ENCODE results near the gene GOLT1A.

The GOLT1A gene

DNA sequence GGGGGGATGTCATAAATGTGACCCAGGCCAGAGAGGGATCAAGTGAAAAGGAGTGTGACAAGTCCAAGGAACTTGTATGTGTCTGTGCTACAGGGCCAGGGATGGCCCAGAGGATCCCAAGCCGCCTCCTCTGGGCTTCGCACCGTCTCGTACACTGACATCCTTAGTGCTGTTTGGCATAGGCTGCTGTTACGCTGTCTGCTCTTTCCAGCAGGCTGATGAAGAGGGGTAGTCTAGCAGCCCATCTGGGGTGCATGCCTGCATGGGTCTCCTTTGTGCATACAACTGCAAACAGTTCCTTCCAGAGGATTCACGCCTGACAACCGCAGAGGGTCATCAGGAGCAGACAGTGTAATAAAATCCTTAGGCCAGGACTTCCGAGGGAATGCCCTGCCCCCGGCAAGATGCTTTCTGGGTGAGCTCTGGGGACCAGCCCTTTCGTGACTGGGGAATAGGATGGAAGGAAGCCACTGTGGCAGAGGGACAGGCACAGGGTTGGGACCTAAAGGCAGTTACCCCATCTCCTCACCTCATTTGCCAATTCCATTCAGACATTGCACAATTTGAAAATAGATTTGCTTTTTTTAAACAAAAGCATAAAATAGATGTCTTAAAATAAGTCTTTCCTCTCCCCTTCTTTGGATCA is 6.3 kb upstream of the GOLT1A start:
- Histone ChIP-seq H3K36me3 (ENCODE audit: low read depth) (no peaks in the 10 kb centered on the region), H3K27me3 (ENCODE audit: insufficient read depth, poor library complexity, severe bottlenecking) (no peaks in the 10 kb centered on the region), H3K9me3 (ENCODE audit: severe bottlenecking) (no peaks in the 10 kb centered on the region), H3K4me3 (ENCODE audit: severe bottlenecking) (no peak overlapping the region), H3K27ac (ENCODE audit: poor library complexity, severe bottlenecking) (no peak overlapping the region), H3K4me1 (ENCODE audit: insufficient read depth, poor library complexity, severe bottlenecking) (peaks cover 2% of the 10 kb centered on the region)
- no peak for DNase-seq (ENCODE audit: low spot score)
- TF ChIP-seq CTCF (IDR thresholded peaks at IDR 0.05; ENCODE audit: poor library complexity, severe bottlenecking) = no peak
- no peak for ATAC-seq (ENCODE audit: low read depth)

DNA sequence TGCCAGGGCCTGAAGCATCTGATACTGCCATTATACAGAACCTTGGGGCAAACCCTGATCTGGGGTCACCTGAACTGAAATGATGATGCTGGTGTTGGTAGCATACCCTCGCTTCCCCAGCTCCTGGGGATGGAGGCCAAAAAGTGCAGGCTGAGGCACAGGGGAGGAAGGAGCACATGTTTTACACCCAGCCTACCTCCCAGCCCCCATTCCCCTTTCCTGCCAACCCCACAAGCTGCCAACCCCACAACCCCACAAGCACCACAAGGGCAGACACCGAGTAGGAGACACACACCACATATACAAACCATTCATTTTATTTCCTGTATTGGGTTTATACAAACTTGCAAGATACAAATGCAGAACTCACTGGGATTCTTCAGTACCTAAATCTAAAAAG is 4.8 kb upstream of the GOLT1A start:
- ATAC-seq (ENCODE audit: low read depth) = no peak

GRCh38 chr1:204217648-204218000 is 3.8 kb upstream of the GOLT1A start:
- H3K9me3 ChIP-seq (ENCODE audit: severe bottlenecking) = no peaks in the 10 kb centered on the region
- no peaks in the 10 kb centered on the region for H3K4me1 ChIP-seq (ENCODE audit: insufficient read depth, poor library complexity, severe bottlenecking)
- TF ChIP-seq CTCF (IDR thresholded peaks at IDR 0.05; ENCODE audit: poor library complexity, severe bottlenecking) = no peak
- no peak overlapping the region for H3K27ac ChIP-seq (ENCODE audit: poor library complexity, severe bottlenecking)
- no peaks in the 10 kb centered on the region for H3K27me3 ChIP-seq (ENCODE audit: insufficient read depth, poor library complexity, severe bottlenecking)
- ATAC-seq (ENCODE audit: low read depth) = no peak
- DNase-seq (ENCODE audit: low spot score) = no peak
- H3K36me3 ChIP-seq (ENCODE audit: low read depth) = no peaks in the 10 kb centered on the region
- no peak overlapping the region for H3K4me3 ChIP-seq (ENCODE audit: severe bottlenecking)

More for the DNA sequence above, 4.8 kb upstream of the GOLT1A start:
- Histone ChIP-seq H3K4me3 (ENCODE audit: severe bottlenecking) (no peak overlapping the region), H3K36me3 (ENCODE audit: low read depth) (no peaks in the 10 kb centered on the region), H3K27ac (ENCODE audit: poor library complexity, severe bottlenecking) (no peak overlapping the region), H3K9me3 (ENCODE audit: severe bottlenecking) (no peaks in the 10 kb centered on the region), H3K4me1 (ENCODE audit: insufficient read depth, poor library complexity, severe bottlenecking) (no peaks in the 10 kb centered on the region), H3K27me3 (ENCODE audit: insufficient read depth, poor library complexity, severe bottlenecking) (no peaks in the 10 kb centered on the region)
- DNase-seq (ENCODE audit: low spot score) = no peak
- no peak for TF ChIP-seq CTCF (IDR thresholded peaks at IDR 0.05; ENCODE audit: poor library complexity, severe bottlenecking)

DNA sequence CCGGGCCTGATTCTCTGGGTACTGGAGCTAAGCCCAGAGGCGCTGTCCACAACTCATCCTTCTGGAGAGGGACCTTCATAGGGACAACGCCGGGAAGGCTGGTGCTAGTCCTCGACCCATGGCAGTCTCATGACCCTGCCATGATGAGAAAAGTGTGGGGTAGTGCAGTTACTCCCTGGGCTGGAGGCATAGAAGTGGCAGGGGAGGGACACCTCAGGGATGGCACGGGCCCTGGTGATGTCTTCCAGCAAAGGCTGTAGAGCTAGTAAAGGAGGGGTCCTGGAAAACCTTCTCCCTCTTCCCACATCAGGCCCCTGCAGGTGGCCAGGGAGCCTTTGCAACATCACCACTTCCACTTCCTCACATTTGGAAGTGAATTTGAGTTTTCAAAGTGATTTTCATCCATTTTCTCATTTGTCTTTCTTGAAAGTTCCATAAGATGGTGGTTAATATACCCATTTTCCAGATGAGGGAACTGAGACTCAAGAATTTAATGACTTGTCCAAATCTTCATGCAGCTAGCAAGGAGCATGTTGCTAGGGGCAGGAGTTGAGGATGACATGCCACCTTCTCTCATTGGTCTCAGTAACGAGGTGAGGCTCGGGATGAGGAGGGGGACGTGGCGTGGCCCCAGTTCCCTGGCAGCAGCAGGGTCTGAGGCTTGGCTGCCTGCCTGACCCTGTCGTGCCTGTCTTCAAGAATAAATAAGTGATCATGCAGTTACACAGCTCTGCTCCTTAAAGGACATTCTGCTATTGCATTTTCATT is 3.3 kb upstream of the GOLT1A start:
- no peak overlapping the region for H3K4me3 ChIP-seq (ENCODE audit: severe bottlenecking)
- no peaks in the 10 kb centered on the region for H3K27me3 ChIP-seq (ENCODE audit: insufficient read depth, poor library complexity, severe bottlenecking)
- H3K36me3 ChIP-seq (ENCODE audit: low read depth) = no peaks in the 10 kb centered on the region
- H3K4me1 ChIP-seq (ENCODE audit: insufficient read depth, poor library complexity, severe bottlenecking) = no peaks in the 10 kb centered on the region
- ATAC-seq (ENCODE audit: low read depth) (no peak), DNase-seq (ENCODE audit: low spot score) (no peak)
- no peak for TF ChIP-seq CTCF (IDR thresholded peaks at IDR 0.05; ENCODE audit: poor library complexity, severe bottlenecking)
- H3K9me3 ChIP-seq (ENCODE audit: severe bottlenecking) = no peaks in the 10 kb centered on the region
- H3K27ac ChIP-seq (ENCODE audit: poor library complexity, severe bottlenecking) = no peak overlapping the region

DNA sequence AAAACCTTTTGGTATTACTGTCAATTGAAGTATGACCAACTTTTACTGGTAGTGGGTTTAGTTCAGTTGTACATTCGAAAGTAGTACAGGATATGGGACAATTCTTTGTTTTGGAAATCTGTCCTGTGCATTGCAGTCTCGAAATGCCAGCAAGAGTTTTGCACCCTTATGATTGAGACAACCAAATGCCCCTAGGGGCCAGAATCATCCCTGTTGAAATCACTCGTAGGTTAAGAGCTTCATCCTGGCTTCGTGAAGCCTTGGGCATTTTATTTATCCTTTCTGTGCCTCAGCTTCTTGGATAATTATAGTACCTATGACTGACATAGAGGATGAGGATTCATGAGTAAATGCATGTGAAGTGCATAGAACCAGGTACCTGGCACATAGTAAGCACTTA is 2.4 kb upstream of the GOLT1A start:
- DNase-seq (ENCODE audit: low spot score) = no peak
- no peak for TF ChIP-seq CTCF (IDR thresholded peaks at IDR 0.05; ENCODE audit: poor library complexity, severe bottlenecking)

More for the DNA sequence above, 2.4 kb upstream of the GOLT1A start:
- H3K4me1 ChIP-seq (ENCODE audit: insufficient read depth, poor library complexity, severe bottlenecking) = no peaks in the 10 kb centered on the region
- ATAC-seq (ENCODE audit: low read depth) = no peak
- no peaks in the 10 kb centered on the region for H3K27me3 ChIP-seq (ENCODE audit: insufficient read depth, poor library complexity, severe bottlenecking)
- no peaks in the 10 kb centered on the region for H3K36me3 ChIP-seq (ENCODE audit: low read depth)
- no peak overlapping the region for H3K4me3 ChIP-seq (ENCODE audit: severe bottlenecking)
- H3K27ac ChIP-seq (ENCODE audit: poor library complexity, severe bottlenecking) = no peak overlapping the region
- no peaks in the 10 kb centered on the region for H3K9me3 ChIP-seq (ENCODE audit: severe bottlenecking)

Data from RWPE2 (cell line).